GM19099 (cell line): ENCODE data around the gene TMPRSS13.

Experiments used
- POLR2A ChIP-seq: IDR thresholded peaks from 3 replicates; pipeline ENCODE4 v1.6.1; 2011; ENCODE audit warnings: low read depth; ENCODE audit not compliant: insufficient read length; ENCODE audit errors: extremely low read depth

Gene TMPRSS13

GRCh38 chr11:117919341-117919740 lies 9.9 kb downstream of the TMPRSS13 start:
- TF ChIP-seq POLR2A = no peak

DNA sequence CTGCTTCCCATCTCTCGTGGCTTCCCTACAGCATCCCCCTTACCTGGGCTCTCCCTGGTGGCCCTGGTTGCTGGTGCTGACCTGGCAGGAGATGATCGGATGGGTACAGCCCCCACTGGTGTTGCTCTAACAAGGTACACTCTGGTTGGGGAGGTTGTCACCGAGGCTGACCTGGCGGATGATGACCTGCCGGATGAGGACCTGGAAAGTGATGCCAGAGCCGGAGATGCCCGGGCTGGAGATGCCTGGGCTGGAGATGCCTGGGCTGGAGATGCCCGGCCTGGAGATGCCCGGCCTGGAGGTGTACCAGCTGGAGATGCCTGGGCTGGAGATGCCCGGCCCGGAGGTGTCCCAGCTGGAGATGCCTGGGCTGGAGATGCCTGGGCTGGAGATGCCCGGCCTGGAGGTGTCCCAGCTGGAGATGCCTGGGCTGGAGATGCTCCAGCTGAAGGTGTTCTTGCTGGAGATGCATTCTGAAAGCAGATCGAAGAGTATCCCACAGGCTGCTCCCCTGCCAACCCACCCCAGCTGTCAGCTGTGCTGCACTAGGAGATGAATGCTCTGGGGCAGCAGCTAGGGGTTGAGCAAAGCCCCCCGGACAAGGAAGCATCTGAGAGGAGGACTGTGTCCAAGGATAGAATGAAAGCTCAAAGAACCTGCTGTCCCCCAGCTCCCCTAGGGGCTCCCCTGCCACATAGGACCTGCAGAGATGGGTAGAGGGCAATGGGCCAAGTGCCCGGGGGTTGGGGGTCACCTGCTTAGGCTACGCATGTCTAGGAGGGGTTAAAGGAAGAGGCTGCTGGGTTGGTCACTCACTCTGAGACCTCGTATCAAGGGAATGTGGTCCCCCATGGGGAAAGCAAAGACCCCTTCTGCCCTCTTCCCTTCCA lies 10.6 kb downstream of the TMPRSS13 start:
- no peak for TF ChIP-seq POLR2A

GRCh38 chr11:117917591-117918151 lies 11.5 kb downstream of the TMPRSS13 start:
- no peak for TF ChIP-seq POLR2A

DNA sequence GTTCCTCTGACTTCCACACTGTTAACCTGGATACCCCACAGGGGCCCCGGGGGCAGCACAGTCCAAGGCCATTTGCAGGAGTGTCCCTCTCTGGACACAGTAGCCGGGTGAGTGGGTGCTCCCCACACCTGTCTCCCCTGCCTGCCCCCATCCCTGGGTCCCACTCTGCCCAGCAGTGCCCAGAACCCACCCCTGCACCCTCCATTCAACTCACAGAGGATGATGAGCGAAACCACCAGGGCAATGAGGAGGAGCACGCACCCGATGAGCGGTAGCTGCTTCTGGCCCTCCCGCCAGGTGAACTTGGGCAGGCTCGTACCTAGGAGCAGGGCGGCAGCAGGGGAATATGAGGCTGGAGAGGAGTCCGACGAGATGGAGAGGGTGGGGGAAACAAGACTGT lies 12.2 kb downstream of the TMPRSS13 start:
- no peak for TF ChIP-seq POLR2A

GRCh38 chr11:117915672-117916235 lies 13.4 kb downstream of the TMPRSS13 start:
- TF ChIP-seq POLR2A = no peak

DNA sequence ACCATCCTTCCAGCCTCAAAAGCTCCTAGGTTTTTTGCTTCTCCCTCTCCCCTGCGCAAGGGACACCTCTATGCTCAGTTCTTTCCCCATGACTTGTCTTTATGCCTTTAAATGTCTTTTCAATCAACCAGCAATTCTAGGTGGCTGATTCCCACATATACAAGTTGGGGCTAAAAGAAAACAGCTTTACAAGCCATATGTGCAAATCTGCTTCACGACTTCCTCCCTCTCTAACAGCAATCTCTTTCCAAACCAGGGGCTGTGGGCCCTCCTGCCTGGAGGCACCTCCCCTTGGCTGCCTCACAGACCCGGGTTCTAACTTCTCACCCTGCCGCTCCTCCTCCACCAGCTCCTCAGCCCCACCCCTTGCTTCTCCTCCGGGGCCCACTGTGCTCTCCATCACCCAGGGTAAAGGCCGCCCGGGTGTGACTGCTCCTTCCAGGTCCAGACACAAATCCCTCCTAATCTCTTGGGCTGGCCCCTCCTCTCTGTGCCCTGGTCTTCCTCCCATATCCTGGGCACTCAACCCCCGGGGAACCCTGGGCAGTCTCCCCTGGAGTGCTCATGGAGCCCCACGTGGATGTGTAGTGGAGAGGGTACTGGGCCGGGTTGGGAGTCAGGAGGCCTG lies 14.1 kb downstream of the TMPRSS13 start:
- no peak for TF ChIP-seq POLR2A

DNA sequence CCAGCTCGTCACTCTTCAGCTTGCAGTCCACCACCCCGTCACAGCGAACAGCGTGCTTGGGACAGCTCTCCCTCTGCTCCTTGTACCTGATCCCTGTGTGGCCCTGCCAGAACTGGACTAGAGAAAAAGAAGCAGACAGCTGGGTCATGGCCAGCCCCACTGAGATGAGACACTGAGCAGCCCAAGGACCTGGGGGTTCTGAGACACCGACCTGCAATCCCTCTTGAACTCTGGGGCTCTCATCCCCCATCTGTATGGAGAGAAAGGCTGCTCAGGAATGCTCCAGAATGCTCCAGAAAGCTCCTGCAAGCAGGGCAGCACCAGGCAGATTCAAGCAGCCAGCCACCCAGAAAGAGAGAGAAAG lies 14.8 kb downstream of the TMPRSS13 start:
- no peak for TF ChIP-seq POLR2A

DNA sequence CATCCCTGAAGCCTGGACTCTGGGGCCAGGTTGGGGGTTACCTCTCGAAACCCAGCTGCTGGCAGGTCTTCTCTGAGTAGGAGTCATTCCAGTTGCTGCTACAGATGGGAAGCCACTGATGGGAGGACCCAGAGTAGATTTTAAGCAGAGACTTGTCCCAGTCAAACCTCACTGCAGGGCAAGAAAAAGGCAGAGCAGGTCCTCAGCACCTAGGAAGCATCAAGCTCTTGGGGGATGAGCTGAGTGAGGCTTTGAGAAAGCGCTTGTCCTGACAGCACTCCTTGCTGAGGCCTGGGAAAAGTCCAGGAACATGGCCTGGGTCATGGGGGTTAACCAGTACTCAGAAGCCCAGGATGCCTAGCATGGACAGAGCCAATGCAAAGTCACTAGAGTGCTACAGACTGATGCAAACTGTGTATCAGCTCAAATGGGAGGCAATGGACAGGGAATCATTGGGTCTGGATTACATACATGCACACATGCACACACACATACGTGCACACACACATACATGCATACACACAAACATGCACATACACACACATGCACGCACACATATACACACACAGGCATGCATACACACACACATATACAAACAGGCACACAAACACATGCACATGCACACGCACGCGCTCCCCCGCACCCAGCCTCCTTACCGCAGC lies 15.3 kb downstream of the TMPRSS13 start:
- TF ChIP-seq POLR2A = no peak

DNA sequence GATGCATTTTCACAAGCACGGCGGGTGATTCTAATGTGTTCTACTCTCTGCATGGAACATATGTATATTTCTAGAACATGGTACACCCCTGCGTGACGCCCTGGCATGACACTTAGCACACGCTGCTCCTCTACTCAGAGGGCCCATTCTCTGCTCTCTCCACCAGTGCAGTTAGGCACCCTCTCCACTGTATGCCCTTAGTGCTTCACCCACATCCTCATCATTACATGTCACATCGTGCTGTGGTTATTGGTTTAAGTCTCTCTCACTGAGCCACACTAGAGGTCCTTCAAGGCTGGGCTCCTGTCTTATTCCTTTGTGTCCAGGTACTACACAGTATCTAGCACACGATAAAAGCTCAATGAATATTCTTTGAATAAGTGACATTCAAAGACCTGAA lies 16.7 kb downstream of the TMPRSS13 start:
- no peak for TF ChIP-seq POLR2A

GRCh38 chr11:117911694-117912093 lies 17.5 kb downstream of the TMPRSS13 start:
- TF ChIP-seq POLR2A = no peak

DNA sequence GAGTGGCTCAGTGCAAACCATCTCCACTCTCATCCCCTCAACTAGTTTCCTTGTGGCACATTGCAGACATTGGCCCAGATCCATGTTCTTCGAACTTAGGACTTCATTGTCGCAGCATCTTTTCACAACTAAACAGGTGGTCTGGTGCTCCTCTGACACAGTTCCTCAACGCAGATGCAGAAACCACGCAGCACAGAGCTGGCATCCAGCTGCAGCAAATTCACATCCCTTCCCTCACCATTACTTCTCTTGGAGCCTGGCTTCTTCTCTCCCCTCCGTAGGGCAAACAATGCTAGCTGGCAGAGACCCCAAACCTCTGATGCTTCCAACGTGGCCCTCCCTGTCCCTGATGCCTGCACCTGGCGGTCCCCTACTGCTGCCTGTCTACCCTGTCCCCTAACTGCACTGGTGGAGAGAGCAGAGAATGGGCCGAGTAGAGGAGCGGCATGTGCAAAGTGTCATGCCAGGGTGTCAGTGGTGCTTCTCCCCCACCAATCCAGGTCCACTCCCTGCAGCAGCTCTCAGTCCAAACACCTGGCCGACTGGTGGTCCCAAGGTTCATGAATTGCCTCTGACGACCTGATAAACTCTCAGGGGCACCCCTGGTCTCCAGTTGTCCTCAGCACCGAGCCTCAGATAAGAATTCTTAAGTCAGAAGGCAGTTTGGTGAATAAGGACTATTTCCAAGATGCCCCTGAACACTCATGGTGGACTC lies 18.1 kb downstream of the TMPRSS13 start:
- no peak for TF ChIP-seq POLR2A

DNA sequence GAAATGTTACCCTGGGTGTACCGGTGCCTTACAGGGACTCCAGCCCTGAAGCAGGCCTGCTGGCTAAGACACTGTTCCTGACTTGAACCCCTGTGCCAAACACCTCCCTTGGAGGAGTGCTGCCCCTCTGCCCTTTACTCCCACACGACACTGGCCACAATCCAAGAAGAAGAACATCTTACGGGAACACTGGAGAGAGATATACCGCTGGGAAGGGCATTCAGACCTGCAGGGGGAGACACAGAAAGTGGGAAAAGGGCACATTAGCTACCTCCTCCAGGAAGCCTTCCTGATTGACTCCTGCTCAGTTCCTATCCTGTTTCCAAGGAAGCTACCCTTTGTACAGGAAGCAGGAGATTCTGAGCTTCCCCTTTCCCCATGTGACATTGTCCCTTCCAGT lies 18.7 kb downstream of the TMPRSS13 start:
- no peak for TF ChIP-seq POLR2A

DNA sequence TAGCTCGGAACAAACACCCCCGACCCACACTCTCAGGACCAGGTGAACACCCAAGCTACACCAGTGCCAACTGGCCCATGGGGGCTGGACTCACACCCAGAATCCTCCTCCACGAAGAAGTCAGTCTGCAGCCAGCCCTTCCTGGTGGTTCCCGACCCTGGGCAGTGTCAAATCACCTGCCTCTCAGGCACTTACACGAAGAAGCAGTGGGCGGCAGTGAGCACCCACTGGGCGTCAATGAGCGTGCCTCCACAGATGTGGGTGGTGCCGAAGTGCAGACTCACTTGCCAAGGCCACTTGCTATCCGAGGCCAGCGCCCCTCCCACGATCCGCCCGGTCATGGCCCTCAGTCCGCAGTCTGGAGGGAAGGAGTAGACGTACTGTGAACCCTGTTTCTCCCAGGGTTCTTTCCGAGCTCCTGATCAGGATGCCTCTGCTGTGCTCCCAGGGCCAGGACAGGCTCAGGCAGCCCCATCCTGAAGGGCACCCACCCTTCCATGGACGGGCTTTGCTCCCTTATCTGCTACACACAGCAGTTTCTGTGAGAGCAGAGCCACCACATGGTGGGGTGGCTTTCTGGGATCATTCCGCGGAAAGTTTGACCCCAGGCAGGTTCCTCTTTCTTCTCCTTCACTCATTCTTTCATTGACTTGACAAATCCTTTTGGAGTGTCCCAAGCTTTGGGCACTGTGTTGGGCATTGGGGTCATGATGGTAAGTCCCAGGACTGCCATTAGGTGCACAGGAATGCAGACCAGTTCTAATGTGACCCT lies 19.4 kb downstream of the TMPRSS13 start:
- TF ChIP-seq POLR2A = no peak
